Omental fat pad (tissue), 4 donors: Measurements from ENCODE around the gene OPCML. TPM values are rescaled to one million over a fixed set of nuclear protein-coding genes. Genes with fewer than 3 reads are reported as not detected.

Experiments
- ATAC-seq: fragments of 150-250 bp; one replicate; pipeline ENCODE4 v1.9.1; 2016; ENCODE audit warnings: mild to moderate bottlenecking, moderate library complexity; ENCODE audit not compliant: low FRiP score
- DNase-seq: peaks from one replicate; pipeline ENCODE4 v3.0.0-alpha.2; 2019; ENCODE audit warnings: low spot score
- total RNA-seq, 4 donors: library from RNA; depleted of rRNA; stranded (reverse); fragments of >200 nt; gene quantifications; one replicate each; pipeline ENCODE4 v1.1.0, GENCODE V29; 2016
- TF ChIP-seq, protein P1 (sequence below), 3 donors: fragments of 450-650 bp; IDR thresholded peaks; one replicate each; pipeline ENCODE4 v1.5.1; 2016 to 2017; ENCODE audit warnings: antibody characterized with exemption in 3 of 3, mild to moderate bottlenecking in 3 of 3, moderate library complexity in 2 of 3

Gene OPCML
- total RNA-seq, 4 donors from 2014 or later: 0.32 TPM; not detected in 3

DNA sequence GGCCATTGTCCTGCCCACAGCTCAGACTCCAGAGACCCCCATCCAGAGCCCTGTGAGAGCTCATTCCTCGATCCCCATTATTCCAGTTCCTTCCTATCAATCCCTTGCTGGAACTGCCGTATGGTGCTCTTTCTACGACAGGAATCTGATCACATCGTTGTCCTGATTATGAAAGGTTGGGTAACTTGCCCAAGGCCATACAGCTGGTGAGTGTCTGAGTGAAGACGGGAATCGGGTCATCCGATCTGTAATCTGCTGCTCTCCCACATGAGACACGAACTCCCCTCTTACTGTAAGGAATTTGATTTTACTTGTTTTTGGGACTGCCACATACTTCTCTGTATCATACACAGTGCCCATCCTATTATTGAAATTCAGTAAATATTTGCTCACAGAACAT lies 149.1 kb downstream of the OPCML start:
- DNase-seq (no peak), ATAC-seq (no peak)
- TF ChIP-seq, protein P1, sequence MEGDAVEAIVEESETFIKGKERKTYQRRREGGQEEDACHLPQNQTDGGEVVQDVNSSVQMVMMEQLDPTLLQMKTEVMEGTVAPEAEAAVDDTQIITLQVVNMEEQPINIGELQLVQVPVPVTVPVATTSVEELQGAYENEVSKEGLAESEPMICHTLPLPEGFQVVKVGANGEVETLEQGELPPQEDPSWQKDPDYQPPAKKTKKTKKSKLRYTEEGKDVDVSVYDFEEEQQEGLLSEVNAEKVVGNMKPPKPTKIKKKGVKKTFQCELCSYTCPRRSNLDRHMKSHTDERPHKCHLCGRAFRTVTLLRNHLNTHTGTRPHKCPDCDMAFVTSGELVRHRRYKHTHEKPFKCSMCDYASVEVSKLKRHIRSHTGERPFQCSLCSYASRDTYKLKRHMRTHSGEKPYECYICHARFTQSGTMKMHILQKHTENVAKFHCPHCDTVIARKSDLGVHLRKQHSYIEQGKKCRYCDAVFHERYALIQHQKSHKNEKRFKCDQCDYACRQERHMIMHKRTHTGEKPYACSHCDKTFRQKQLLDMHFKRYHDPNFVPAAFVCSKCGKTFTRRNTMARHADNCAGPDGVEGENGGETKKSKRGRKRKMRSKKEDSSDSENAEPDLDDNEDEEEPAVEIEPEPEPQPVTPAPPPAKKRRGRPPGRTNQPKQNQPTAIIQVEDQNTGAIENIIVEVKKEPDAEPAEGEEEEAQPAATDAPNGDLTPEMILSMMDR (IDR thresholded peaks at IDR 0.05): no peak

DNA sequence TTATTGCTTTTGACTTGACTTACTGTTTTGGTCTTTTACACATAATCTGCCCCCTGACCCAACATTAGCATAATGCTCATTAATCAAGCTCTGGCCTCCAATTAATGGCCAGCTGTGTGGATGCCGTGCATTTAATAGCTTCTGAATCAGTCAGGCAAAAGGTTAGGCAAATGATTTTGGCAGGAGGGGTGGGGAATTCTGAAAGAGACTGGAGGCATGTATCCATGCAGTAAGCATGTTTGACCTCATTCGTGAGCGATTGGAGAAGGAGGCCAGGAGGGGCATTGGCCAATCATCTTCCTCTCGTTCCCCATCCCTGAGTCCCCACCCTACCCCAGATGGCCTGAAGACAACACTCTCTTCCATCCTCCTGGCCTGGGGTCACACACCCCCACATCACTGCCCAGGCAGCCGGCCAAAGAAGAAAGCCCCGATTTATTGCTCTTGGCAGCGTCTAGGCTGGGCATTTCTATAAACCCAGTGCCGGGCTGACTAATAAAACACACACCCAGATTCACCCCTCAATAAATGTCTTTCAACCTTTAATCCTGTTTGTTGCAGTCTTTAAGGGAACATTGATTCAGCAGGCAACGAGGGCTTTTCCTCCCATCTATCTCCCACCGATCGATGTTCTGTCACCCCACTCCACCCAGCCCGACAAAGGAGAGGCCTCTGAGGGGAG lies 150.0 kb downstream of the OPCML start:
- DNase-seq (no peak), ATAC-seq (peak; percentile 28)
- TF ChIP-seq, protein P1 (IDR thresholded peaks at IDR 0.05): no peak

DNA sequence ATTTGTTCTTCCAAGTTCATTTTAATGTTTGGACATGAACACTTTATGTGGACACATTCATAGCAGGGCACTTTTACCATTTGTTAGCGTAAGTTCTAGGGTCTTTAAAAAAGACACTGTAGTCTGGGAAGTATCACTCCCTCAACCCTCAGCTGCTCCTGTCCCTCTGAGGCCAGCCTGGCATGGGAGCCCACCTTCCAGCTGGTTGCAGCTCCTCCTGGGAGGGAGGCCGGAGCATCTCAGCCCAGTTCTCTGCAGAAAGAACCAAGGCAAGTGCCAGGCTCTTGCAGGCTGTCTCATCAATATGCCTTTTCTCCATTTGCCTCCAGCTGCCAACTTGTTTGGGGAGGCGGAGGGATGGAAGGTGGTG lies 150.6 kb downstream of the OPCML start:
- DNase-seq (no peak), ATAC-seq (no peak)
- TF ChIP-seq, protein P1 (IDR thresholded peaks at IDR 0.05): no peak

DNA sequence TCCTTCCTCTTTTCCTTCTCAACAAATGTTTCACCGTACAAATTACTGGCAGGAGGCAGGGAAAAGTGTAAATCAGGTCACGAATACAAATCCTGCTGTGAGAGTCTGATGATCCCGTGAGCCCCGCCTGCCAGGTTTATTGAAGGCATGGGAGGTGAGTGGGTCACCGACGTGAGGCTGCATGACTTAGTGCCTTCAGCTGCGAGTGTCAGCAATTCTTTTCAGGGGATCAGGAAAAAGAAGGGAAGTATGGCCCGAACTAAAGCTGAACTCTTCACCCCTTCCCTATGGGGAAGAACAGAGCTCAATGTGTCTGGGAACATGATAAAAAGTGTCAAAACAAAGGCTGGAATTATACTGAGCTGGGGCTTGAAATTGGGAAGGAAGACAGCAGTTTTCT lies 166.2 kb downstream of the OPCML start:
- TF ChIP-seq, protein P1 (IDR thresholded peaks at IDR 0.05): no peak
- no peak for ATAC-seq
- no peak for DNase-seq

DNA sequence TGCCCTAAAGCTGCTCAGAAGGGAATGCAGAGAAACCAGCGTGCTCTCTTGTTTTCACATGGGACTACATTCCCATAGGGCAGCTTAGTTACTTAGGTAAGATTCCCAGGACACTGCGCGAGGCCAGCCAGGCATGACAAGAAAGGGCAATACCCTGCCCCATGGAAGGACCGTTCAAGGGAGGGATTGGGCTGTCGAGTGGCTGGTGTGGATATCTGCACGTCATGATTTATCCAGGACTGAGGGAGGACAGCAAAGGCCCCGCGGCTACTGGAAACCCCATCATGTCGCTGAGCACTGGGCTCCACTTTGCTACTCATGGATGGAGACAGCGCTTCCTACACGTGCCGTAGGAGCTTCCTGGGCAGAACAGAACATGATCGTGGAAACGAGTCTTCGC lies 169.4 kb downstream of the OPCML start:
- ATAC-seq: no peak
- TF ChIP-seq, protein P1 (IDR thresholded peaks at IDR 0.05): no peak
- DNase-seq: no peak

DNA sequence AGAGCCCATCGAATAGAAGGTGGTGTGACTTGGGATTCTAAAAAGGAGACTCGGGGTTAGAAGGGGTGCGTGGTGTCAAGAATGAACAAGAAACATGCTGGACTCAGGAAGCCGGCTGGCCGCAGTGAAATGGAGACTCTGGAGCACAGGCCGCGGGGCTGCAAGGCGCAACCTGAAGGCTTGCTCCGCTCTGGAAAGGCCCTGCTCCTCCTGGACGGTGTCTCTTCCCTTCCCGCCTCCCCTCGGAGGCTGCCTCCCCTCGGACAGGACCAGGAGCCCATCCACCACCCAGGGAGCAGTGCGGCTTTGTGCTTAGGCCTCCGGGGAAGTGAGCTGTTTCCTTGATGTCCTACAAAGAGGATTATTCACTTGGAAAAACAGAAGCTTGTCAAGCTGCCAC lies 170.1 kb downstream of the OPCML start:
- ATAC-seq: no peak
- no peak for DNase-seq
- TF ChIP-seq, protein P1 (IDR thresholded peaks at IDR 0.05): no peak

DNA sequence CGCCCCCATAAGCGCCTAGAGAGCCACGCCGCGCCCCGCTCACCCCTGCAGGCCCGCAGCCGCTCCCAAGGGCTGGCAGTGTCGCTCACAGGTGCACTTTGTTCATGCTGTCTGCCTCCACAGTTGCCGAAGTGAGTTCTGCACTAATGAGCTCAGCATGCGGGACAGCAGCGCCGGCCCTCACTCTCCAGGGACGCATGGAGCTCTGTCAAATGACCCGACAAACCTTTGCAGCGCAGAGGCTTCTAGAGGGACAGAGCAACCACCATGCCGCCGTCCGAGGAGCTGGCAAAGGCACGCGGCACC lies 170.7 kb downstream of the OPCML start:
- TF ChIP-seq, protein P1 (IDR thresholded peaks at IDR 0.05): no peak
- DNase-seq (no peak), ATAC-seq (no peak)
